Activated effector memory CD4-positive, alpha-beta T cell treated with anti-CD3 and anti-CD28 coated beads, Interleukin-2, amount 50 U/mL, for 16 hours (primary cell): ENCODE measurements around the gene GRID2.
"Not testable (repeated sequence)": the region's sequence is repeated elsewhere in the genome, so short reads cannot be mapped to it uniquely, and the experiment has no call there.

ENCODE experiments used
- DNase-seq: peaks from one replicate; pipeline ENCODE4 v3.0.0-alpha.2; 2020

GRID2 gene

GRCh38 chr4:92444143-92444843 is 140.5 kb downstream of the GRID2 start:
- DNase-seq = not testable (repeated sequence)

GRCh38 chr4:92445127-92445526 is 141.4 kb downstream of the GRID2 start:
- DNase-seq = no peak

- DNase-seq = no peak
Measured at GRCh38 chr4:92447255-92447905, 143.6 kb downstream of the GRID2 start.

GRCh38 chr4:92448176-92448575 is 144.4 kb downstream of the GRID2 start:
- not testable (repeated sequence) for DNase-seq

GRCh38 chr4:92450694-92451093 is 146.9 kb downstream of the GRID2 start:
- no peak for DNase-seq

- DNase-seq = no peak
Measured at GRCh38 chr4:92451782-92452181, 148.0 kb downstream of the GRID2 start.

GRCh38 chr4:92452383-92452782 is 148.6 kb downstream of the GRID2 start:
- not testable (repeated sequence) for DNase-seq

GRCh38 chr4:92455329-92455839 is 151.6 kb downstream of the GRID2 start:
- no peak for DNase-seq

GRCh38 chr4:92455951-92456350 is 152.2 kb downstream of the GRID2 start:
- no peak for DNase-seq

- no peak for DNase-seq
Measured at GRCh38 chr4:92461732-92462131, 158.0 kb downstream of the GRID2 start.

GRCh38 chr4:92477298-92477697 is 173.5 kb downstream of the GRID2 start:
- no peak for DNase-seq

- DNase-seq = no peak
Measured at GRCh38 chr4:92483341-92483740, 179.6 kb downstream of the GRID2 start.

GRCh38 chr4:92488496-92488895 is 184.7 kb downstream of the GRID2 start:
- DNase-seq = no peak

- no peak for DNase-seq
Measured at GRCh38 chr4:92497141-92497540, 193.4 kb downstream of the GRID2 start.

- no peak for DNase-seq
Measured at GRCh38 chr4:92501456-92501855, 197.7 kb downstream of the GRID2 start.

- no peak for DNase-seq
Measured at GRCh38 chr4:92506933-92507332, 203.2 kb downstream of the GRID2 start.

GRCh38 chr4:92514627-92515026 is 210.9 kb downstream of the GRID2 start:
- no peak for DNase-seq

GRCh38 chr4:92516450-92516849 is 212.7 kb downstream of the GRID2 start:
- no peak for DNase-seq

- DNase-seq = no peak
Measured at GRCh38 chr4:92519727-92520126, 216.0 kb downstream of the GRID2 start.

- no peak for DNase-seq
Measured at GRCh38 chr4:92520563-92520962, 216.8 kb downstream of the GRID2 start.

GRCh38 chr4:92521941-92522340 is 218.2 kb downstream of the GRID2 start:
- DNase-seq = no peak

- DNase-seq = no peak
Measured at GRCh38 chr4:92522356-92522755, 218.6 kb downstream of the GRID2 start.

- no peak for DNase-seq
Measured at GRCh38 chr4:92524131-92524530, 220.4 kb downstream of the GRID2 start.

- DNase-seq = no peak
Measured at GRCh38 chr4:92528541-92528940, 224.8 kb downstream of the GRID2 start.

- no peak for DNase-seq
Measured at GRCh38 chr4:92529510-92529909, 225.7 kb downstream of the GRID2 start.
